Loucy (cell line): Measurements from ENCODE around the gene PLCG1.

Experiments
- H2AFZ ChIP-seq: fragments of 200-600 bp; sonication (generic); 2 replicates; pipeline ENCODE4 v1.6.0; 2016; ENCODE audit warnings: antibody characterized with exemption, mild to moderate bottlenecking, low read length, moderate library complexity
- H3F3A ChIP-seq: fragments of 200-600 bp; 2 replicates; pipeline ENCODE4 v1.6.0; 2016; ENCODE audit warnings: antibody characterized with exemption, low read depth, mild to moderate bottlenecking
- H3K27me3 ChIP-seq: fragments of 200-600 bp; sonication (generic); 2 replicates; pipeline ENCODE4 v1.6.1; 2014; ENCODE audit warnings: low read length, mild to moderate bottlenecking; ENCODE audit not compliant: insufficient read depth, poor library complexity, severe bottlenecking
- H3K36me3 ChIP-seq: fragments of 200-600 bp; sonication (generic); 2 replicates; pipeline ENCODE4 v1.6.1; 2016; ENCODE audit warnings: low read length; ENCODE audit not compliant: insufficient read depth
- H3K4me1 ChIP-seq: fragments of 200-600 bp; sonication (generic); 2 replicates; pipeline ENCODE4 v1.5.1; 2014; ENCODE audit warnings: low read length, mild to moderate bottlenecking; ENCODE audit not compliant: insufficient read depth, poor library complexity, severe bottlenecking
- H3K4me2 ChIP-seq: fragments of 200-600 bp; sonication (generic); 2 replicates; pipeline ENCODE4 v1.6.0; 2014; ENCODE audit warnings: antibody characterized with exemption, low read length, low read depth, mild to moderate bottlenecking; ENCODE audit not compliant: poor library complexity, severe bottlenecking
- H3K4me3 ChIP-seq: fragments of 200-600 bp; sonication (generic); 2 replicates; pipeline ENCODE4 v1.5.1; 2014; ENCODE audit warnings: low read length, mild to moderate bottlenecking, mixed read lengths; ENCODE audit not compliant: poor library complexity, severe bottlenecking
- H3K79me2 ChIP-seq: fragments of 200-600 bp; sonication (generic); 2 replicates; pipeline ENCODE4 v1.6.1; 2014; ENCODE audit warnings: low read length; ENCODE audit not compliant: insufficient read depth
- H3K9ac ChIP-seq: fragments of 200-600 bp; sonication (generic); 2 replicates; pipeline ENCODE4 v1.6.0; 2014; ENCODE audit warnings: mild to moderate bottlenecking, low read depth, low read length, moderate library complexity; ENCODE audit not compliant: poor library complexity, severe bottlenecking
- H3K9me2 ChIP-seq: fragments of 200-600 bp; sonication (generic); replicated peaks from 2 replicates; pipeline ENCODE4 v1.6.1; 2016; ENCODE audit warnings: low read depth, low read length, mixed read lengths
- H3K9me3 ChIP-seq: fragments of 200-600 bp; sonication (generic); 2 replicates; pipeline ENCODE4 v1.6.1; 2014; ENCODE audit warnings: mild to moderate bottlenecking, antibody characterized with exemption, low read length, low read depth; ENCODE audit not compliant: insufficient read depth
- H4K20me1 ChIP-seq: fragments of 200-600 bp; sonication (generic); 2 replicates; pipeline ENCODE4 v1.6.0; 2014; ENCODE audit warnings: antibody characterized with exemption, low read length, mild to moderate bottlenecking; ENCODE audit not compliant: insufficient read depth, poor library complexity, severe bottlenecking
- CTCF ChIP-seq: fragments of 200-600 bp; sonication (generic); conservative IDR thresholded peaks from 2 replicates; pipeline ENCODE4 v1.5.1; 2014; ENCODE audit warnings: mild to moderate bottlenecking, antibody characterized with exemption, low read length
- EZH2phosphoT487 ChIP-seq: fragments of 200-600 bp; IDR thresholded peaks from 2 replicates; pipeline ENCODE4 v1.6.1; 2018; ENCODE audit warnings: antibody characterized with exemption, mild to moderate bottlenecking, moderate library complexity, borderline replicate concordance

Gene PLCG1

DNA sequence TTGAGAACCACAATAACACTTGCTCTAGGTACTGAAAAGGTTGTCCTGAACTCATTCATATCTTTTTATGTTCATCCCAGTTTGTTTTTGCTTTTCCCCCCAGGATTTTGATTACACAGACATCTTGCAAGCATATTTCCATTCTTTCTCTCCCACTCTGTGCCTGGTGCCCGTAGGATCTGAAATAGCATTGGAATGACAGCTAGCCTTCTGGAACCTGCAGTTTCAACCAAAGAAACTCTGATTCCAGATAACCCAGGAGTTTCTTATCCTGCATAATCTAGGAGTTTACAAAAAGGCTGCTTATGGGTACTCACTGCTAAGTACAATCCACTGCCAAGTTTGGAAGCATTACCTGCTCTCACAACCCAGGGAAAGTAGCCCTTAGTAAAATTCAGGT, 28.8 kb upstream of the PLCG1 start:
- Histone ChIP-seq H3K79me2 (no peaks in the 10 kb centered on the region), H3K4me1 (no peaks in the 10 kb centered on the region), H3K4me2 (no peak overlapping the region), H3K9me2 (no peaks in the 10 kb centered on the region), H4K20me1 (no peaks in the 10 kb centered on the region), H3K27me3 (no peaks in the 10 kb centered on the region), H3K4me3 (no peak overlapping the region), H3K9me3 (no peaks in the 10 kb centered on the region), H3K9ac (no peak overlapping the region), H3K36me3 (peaks cover 67% of the 10 kb centered on the region), H2AFZ (no peak overlapping the region), H3F3A (no peaks in the 10 kb centered on the region)
- TF ChIP-seq EZH2phosphoT487, result no peak

DNA sequence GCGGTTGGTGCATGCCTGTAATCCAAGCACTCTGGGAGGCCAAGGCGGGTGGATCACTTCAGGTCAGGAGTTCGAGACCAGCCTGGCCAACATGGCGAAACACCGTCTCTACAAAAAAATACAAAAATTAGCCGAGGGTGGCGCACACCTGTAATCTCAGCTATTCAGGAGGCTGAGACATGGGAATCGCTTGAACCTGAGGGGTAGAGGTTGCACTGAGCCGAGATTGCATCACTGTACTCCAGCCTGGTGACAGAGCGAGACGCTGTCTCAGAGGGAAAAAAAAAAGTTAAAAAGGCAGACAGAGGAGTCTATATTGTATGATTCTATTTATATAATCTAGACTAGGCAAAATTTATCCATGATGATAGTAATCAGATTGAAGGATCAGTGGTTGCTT, 27.3 kb upstream of the PLCG1 start:
- no peak overlapping the region for H3K9ac ChIP-seq
- no peaks in the 10 kb centered on the region for H3K9me2 ChIP-seq
- no peaks in the 10 kb centered on the region for H3F3A ChIP-seq
- H3K79me2 ChIP-seq, result no peaks in the 10 kb centered on the region
- H3K36me3 ChIP-seq, result peaks cover 64% of the 10 kb centered on the region
- no peaks in the 10 kb centered on the region for H3K27me3 ChIP-seq
- H2AFZ ChIP-seq, result no peak overlapping the region
- no peak for TF ChIP-seq EZH2phosphoT487
- H3K4me2 ChIP-seq, result no peak overlapping the region
- H3K4me1 ChIP-seq, result no peaks in the 10 kb centered on the region
- no peak overlapping the region for H3K4me3 ChIP-seq
- H3K9me3 ChIP-seq, result no peaks in the 10 kb centered on the region
- no peaks in the 10 kb centered on the region for H4K20me1 ChIP-seq

DNA sequence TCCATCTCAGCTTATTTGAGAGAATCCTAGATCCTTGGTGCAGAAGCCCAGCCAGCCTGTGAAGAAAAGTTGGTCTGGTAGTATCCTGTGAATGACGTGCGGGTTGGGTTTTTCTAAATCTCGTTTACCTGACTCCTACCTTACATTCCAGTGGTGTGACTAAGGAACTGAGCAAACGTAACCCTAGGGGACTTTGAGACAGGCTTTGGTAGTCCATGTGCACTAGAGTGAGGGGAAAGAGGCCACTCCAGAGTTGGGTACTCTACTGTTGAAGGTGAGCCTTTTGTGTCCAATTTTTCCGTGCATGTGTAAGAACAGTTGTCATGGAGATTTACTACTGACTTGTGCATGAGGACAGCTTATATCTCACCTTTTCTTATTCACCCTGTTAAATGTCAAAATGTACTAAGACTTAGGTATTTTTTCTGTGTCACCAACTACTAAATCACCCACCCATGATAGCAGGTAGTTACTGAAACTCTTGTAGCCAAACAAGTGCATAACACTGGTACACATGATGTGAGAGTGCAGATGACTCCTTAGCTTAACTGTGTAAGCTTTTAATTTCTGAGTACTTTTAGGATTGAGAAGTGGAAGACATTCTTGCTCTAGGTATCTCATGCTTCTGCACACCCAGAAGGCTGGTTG, 26.3 kb upstream of the PLCG1 start:
- Histone ChIP-seq H3K9me2 (no peaks in the 10 kb centered on the region), H3K4me1 (no peaks in the 10 kb centered on the region), H3K9ac (no peak overlapping the region), H3F3A (no peaks in the 10 kb centered on the region), H3K36me3 (peaks cover 73% of the 10 kb centered on the region), H3K4me2 (no peak overlapping the region), H3K9me3 (no peaks in the 10 kb centered on the region), H4K20me1 (no peaks in the 10 kb centered on the region), H3K4me3 (no peak overlapping the region), H3K27me3 (no peaks in the 10 kb centered on the region), H2AFZ (no peak overlapping the region), H3K79me2 (no peaks in the 10 kb centered on the region)
- no peak for TF ChIP-seq EZH2phosphoT487
- no peak for TF ChIP-seq CTCF

- Histone ChIP-seq H3K9me2 (no peaks in the 10 kb centered on the region), H3K79me2 (no peaks in the 10 kb centered on the region), H3K9ac (no peak overlapping the region), H3K4me3 (no peak overlapping the region), H3K9me3 (no peaks in the 10 kb centered on the region), H3F3A (no peaks in the 10 kb centered on the region), H2AFZ (no peak overlapping the region), H3K27me3 (no peaks in the 10 kb centered on the region), H3K4me1 (no peaks in the 10 kb centered on the region), H3K36me3 (peaks cover 78% of the 10 kb centered on the region), H3K4me2 (no peak overlapping the region), H4K20me1 (no peaks in the 10 kb centered on the region)
- TF ChIP-seq EZH2phosphoT487 (no peak), CTCF (no peak)
These were observed 25.8 kb upstream of the PLCG1 start for GRCh38 chr20:41111578-41111951.
